GM21717 (cell line): Measurements from ENCODE around the gene ZNF888.
"Not testable (repeated sequence)": the region's sequence is repeated elsewhere in the genome, so short reads cannot be mapped to it uniquely, and the experiment has no call there.

ENCODE experiments used
- ATAC-seq: cut with Tn5 transposase; IDR thresholded peaks from one replicate; pipeline ENCODE4 v1.9.1; 2021; ENCODE audit warnings: mild to moderate bottlenecking, moderate library complexity; ENCODE audit not compliant: unreplicated experiment

Gene ZNF888

GRCh38 chr19:52880895-52881389, 42.3 kb downstream of the ZNF888 start:
- ATAC-seq = no peak

- ATAC-seq = not testable (repeated sequence)
Observed at GRCh38 chr19:52872996-52873395, 50.2 kb downstream of the ZNF888 start.

- no peak for ATAC-seq
Observed at GRCh38 chr19:52871466-52871865, 51.8 kb downstream of the ZNF888 start.

DNA sequence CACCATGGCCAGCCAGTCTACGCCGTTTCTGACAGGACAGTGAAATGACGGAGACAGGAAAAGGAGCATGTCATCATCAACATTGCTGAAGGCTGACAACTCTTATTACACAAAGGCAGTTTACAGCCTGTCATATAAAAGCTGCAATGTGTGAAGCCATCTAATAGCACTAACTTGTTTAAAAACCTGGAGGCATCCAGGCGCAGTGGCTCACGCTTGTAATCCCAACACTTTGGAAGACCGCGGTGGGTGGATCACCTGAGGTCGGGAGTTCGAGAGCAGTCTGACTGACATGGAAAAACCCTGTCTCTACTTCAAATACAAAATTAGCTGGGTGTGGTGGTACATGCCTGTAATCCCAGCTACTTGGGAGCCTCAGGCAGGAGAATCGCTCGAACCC, 55.2 kb downstream of the ZNF888 start:
- ATAC-seq = not testable (repeated sequence)

DNA sequence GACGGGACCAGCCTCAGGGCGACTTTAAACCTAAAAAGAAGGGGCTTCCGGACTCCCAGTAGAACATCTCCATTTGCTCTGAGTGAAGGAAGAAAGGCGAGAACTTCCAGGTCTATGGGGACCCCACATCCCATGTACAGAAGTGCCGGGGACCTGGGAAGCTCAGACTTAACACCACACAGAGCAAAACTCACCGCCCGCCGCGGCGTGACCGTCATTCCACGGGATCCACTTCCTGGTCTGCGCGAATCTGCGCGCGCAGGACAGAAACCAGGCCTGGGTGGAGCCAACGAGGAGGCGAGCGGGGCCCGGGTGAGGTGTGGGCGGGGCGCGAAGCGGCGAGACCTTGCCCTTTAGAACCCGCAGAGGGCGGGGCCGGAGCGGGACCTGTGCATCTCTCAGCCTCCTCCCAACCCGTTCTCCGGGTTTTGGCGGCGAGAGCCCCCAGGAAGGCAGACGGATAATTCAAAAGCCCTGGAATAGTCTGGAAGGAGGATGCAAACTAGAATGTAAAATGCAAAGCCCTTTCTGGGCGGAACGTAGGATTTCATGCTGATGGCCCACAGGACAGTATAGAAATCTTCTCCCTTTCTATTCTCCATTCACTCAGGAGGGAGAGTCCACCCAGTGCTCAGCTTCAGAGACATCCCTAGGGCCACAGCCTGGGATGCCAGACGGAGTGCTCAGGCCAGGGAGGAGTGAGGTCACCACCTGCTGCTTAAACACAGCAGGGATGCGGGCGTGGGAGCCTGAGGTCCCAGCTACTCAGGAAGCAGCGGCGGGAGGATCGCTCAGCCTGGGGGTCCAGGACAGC, 65.6 kb downstream of the ZNF888 start, which contains the start of gene ZNF468:
Gene ZNF468 (minus strand): TSS at position 242 of the 814 bp plus-strand sequence. CDS start 3,347 bp downstream, outside the sequence.
- peak; percentile 84 for ATAC-seq

DNA sequence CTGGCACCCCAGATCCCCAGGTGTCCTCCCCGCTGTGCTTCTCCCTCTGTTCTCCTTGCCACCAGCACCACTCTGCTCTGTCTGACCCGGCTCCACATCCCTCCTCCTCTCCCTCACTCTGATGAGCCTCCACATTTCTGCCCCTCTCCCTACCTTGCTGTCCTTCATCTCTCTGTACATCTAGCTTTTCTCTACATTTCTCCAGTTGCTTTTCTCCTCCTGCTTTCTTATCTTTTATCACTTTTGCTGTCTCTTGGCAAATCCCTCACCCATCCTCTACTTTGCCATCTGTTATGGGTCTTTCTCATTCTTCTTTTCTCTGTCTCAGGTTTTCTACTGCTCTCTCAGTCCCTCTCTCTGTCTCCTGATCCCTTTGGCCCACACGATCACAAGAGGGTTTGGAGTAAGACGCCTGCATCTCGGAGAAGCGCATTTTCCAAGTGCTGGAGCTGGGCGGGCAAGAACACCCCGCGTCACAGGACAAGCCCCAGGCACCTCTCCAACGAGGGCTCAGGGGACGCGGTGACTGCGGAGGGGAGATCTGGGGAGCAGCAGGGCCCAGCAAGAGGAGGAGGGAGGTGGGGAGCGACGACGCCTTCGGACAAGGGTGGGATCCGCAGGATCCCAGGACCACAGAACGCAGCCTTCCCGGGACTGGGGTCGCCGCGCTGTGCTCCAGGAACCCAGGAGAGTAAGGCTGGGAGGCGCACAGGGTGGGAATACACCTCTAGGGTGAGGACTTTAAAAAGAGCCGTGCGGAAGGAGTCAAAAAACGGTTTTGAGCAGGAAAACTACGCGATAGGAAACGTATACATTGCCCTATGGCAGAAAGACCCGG, 66.5 kb downstream of the ZNF888 start:
- ATAC-seq = peak; percentile 40
